ENCODE data around the gene KITLG.
"Not testable (repeated sequence)": the region's sequence is repeated elsewhere in the genome, so short reads cannot be mapped to it uniquely, and the experiment has no call there.

KITLG gene

GRCh38 chr12:88493636-88494035 is 86.6 kb downstream of the KITLG start:
- H3K4me3 ChIP-seq (ENCODE audit: low read length), result no peak overlapping the region
- no peak overlapping the region for H2AFZ ChIP-seq (ENCODE audit: low read depth, low read length)
- no peaks in the 10 kb centered on the region for H3K27me3 ChIP-seq (ENCODE audit: insufficient read depth, low read length)
- peaks cover 2% of the 10 kb centered on the region for H3K4me1 ChIP-seq (ENCODE audit: insufficient read depth, low read length)
- H3K36me3 ChIP-seq (ENCODE audit: insufficient read depth, low read length), result no peaks in the 10 kb centered on the region
- no peaks in the 10 kb centered on the region for H3K9me3 ChIP-seq (ENCODE audit: low read length)

- H3K9me3 ChIP-seq (ENCODE audit: low read length), result no peaks in the 10 kb centered on the region
- peaks cover 2% of the 10 kb centered on the region for H3K4me1 ChIP-seq (ENCODE audit: insufficient read depth, low read length)
- no peaks in the 10 kb centered on the region for H3K36me3 ChIP-seq (ENCODE audit: insufficient read depth, low read length)
- no peaks in the 10 kb centered on the region for H3K27me3 ChIP-seq (ENCODE audit: insufficient read depth, low read length)
- no peak overlapping the region for H2AFZ ChIP-seq (ENCODE audit: low read depth, low read length)
- H3K4me3 ChIP-seq (ENCODE audit: low read length), result no peak overlapping the region
Measured at GRCh38 chr12:88490425-88490824, 89.8 kb downstream of the KITLG start.

GRCh38 chr12:88472775-88473174 is 107.5 kb downstream of the KITLG start:
- no peaks in the 10 kb centered on the region for H3K9me3 ChIP-seq (ENCODE audit: low read length)
- H3K4me1 ChIP-seq (ENCODE audit: insufficient read depth, low read length), result peaks cover 6% of the 10 kb centered on the region
- H3K27me3 ChIP-seq (ENCODE audit: insufficient read depth, low read length), result no peaks in the 10 kb centered on the region
- no peak overlapping the region for H2AFZ ChIP-seq (ENCODE audit: low read depth, low read length)
- no peak overlapping the region for H3K4me3 ChIP-seq (ENCODE audit: low read length)
- H3K36me3 ChIP-seq (ENCODE audit: insufficient read depth, low read length), result no peaks in the 10 kb centered on the region

GRCh38 chr12:88472248-88472647 is 108.0 kb downstream of the KITLG start:
- Histone ChIP-seq H2AFZ (ENCODE audit: low read depth, low read length) (no peak overlapping the region), H3K4me1 (ENCODE audit: insufficient read depth, low read length) (peaks cover 6% of the 10 kb centered on the region)

GRCh38 chr12:88471331-88472045 is 108.8 kb downstream of the KITLG start:
- no peak overlapping the region for H3K4me3 ChIP-seq (ENCODE audit: low read length)
- H3K9me3 ChIP-seq (ENCODE audit: low read length), result peaks cover 2% of the 10 kb centered on the region
- H3K4me1 ChIP-seq (ENCODE audit: insufficient read depth, low read length), result peaks cover 6% of the 10 kb centered on the region
- H2AFZ ChIP-seq (ENCODE audit: low read depth, low read length), result no peak overlapping the region
- no peaks in the 10 kb centered on the region for H3K36me3 ChIP-seq (ENCODE audit: insufficient read depth, low read length)
- no peaks in the 10 kb centered on the region for H3K27me3 ChIP-seq (ENCODE audit: insufficient read depth, low read length)

More at GRCh38 chr12:88472248-88472647, 108.0 kb downstream of the KITLG start:
- H3K27me3 ChIP-seq (ENCODE audit: insufficient read depth, low read length), result no peaks in the 10 kb centered on the region
- no peak overlapping the region for H3K4me3 ChIP-seq (ENCODE audit: low read length)
- peaks cover 2% of the 10 kb centered on the region for H3K9me3 ChIP-seq (ENCODE audit: low read length)
- no peaks in the 10 kb centered on the region for H3K36me3 ChIP-seq (ENCODE audit: insufficient read depth, low read length)

- H3K27me3 ChIP-seq (ENCODE audit: insufficient read depth, low read length), result no peaks in the 10 kb centered on the region
Measured at GRCh38 chr12:88469154-88469553, 111.1 kb downstream of the KITLG start.

GRCh38 chr12:88468581-88468980 is 111.7 kb downstream of the KITLG start:
- Histone ChIP-seq H2AFZ (ENCODE audit: low read depth, low read length) (no peak overlapping the region), H3K9me3 (ENCODE audit: low read length) (peaks cover 2% of the 10 kb centered on the region), H3K4me3 (ENCODE audit: low read length) (no peak overlapping the region), H3K36me3 (ENCODE audit: insufficient read depth, low read length) (no peaks in the 10 kb centered on the region), H3K27me3 (ENCODE audit: insufficient read depth, low read length) (no peaks in the 10 kb centered on the region), H3K4me1 (ENCODE audit: insufficient read depth, low read length) (peaks cover 6% of the 10 kb centered on the region)

More at GRCh38 chr12:88469154-88469553, 111.1 kb downstream of the KITLG start:
- Histone ChIP-seq H3K9me3 (ENCODE audit: low read length) (peaks cover 2% of the 10 kb centered on the region), H3K4me3 (ENCODE audit: low read length) (no peak overlapping the region), H3K4me1 (ENCODE audit: insufficient read depth, low read length) (peaks cover 6% of the 10 kb centered on the region), H3K36me3 (ENCODE audit: insufficient read depth, low read length) (no peaks in the 10 kb centered on the region), H2AFZ (ENCODE audit: low read depth, low read length) (no peak overlapping the region)

GRCh38 chr12:88466708-88467107 is 113.6 kb downstream of the KITLG start:
- not testable (repeated sequence) for H3K27me3 ChIP-seq (ENCODE audit: insufficient read depth, low read length); H3K4me1 ChIP-seq (ENCODE audit: insufficient read depth, low read length); H2AFZ ChIP-seq (ENCODE audit: low read depth, low read length); H3K36me3 ChIP-seq (ENCODE audit: insufficient read depth, low read length); H3K4me3 ChIP-seq (ENCODE audit: low read length); H3K9me3 ChIP-seq (ENCODE audit: low read length)

GRCh38 chr12:88458327-88458726 is 121.9 kb downstream of the KITLG start:
- no peaks in the 10 kb centered on the region for H3K27me3 ChIP-seq (ENCODE audit: insufficient read depth, low read length)
- no peak overlapping the region for H2AFZ ChIP-seq (ENCODE audit: low read depth, low read length)
- H3K36me3 ChIP-seq (ENCODE audit: insufficient read depth, low read length), result no peaks in the 10 kb centered on the region
- no peaks in the 10 kb centered on the region for H3K9me3 ChIP-seq (ENCODE audit: low read length)
- H3K4me3 ChIP-seq (ENCODE audit: low read length), result no peak overlapping the region
- H3K4me1 ChIP-seq (ENCODE audit: insufficient read depth, low read length), result no peaks in the 10 kb centered on the region

- H2AFZ ChIP-seq (ENCODE audit: low read depth, low read length), result no peak overlapping the region
- no peaks in the 10 kb centered on the region for H3K9me3 ChIP-seq (ENCODE audit: low read length)
- H3K4me1 ChIP-seq (ENCODE audit: insufficient read depth, low read length), result peaks cover 5% of the 10 kb centered on the region
- H3K4me3 ChIP-seq (ENCODE audit: low read length), result no peak overlapping the region
- no peaks in the 10 kb centered on the region for H3K36me3 ChIP-seq (ENCODE audit: insufficient read depth, low read length)
- H3K27me3 ChIP-seq (ENCODE audit: insufficient read depth, low read length), result no peaks in the 10 kb centered on the region
Measured at GRCh38 chr12:88453323-88453722, 126.9 kb downstream of the KITLG start.

GRCh38 chr12:88451205-88451604 is 129.1 kb downstream of the KITLG start:
- peaks cover 8% of the 10 kb centered on the region for H3K4me1 ChIP-seq (ENCODE audit: insufficient read depth, low read length)
- H2AFZ ChIP-seq (ENCODE audit: low read depth, low read length), result no peak overlapping the region
- no peaks in the 10 kb centered on the region for H3K9me3 ChIP-seq (ENCODE audit: low read length)
- no peaks in the 10 kb centered on the region for H3K36me3 ChIP-seq (ENCODE audit: insufficient read depth, low read length)
- no peaks in the 10 kb centered on the region for H3K27me3 ChIP-seq (ENCODE audit: insufficient read depth, low read length)
- no peak overlapping the region for H3K4me3 ChIP-seq (ENCODE audit: low read length)

- Histone ChIP-seq H3K9me3 (ENCODE audit: low read length) (no peaks in the 10 kb centered on the region), H3K4me3 (ENCODE audit: low read length) (no peak overlapping the region), H3K27me3 (ENCODE audit: insufficient read depth, low read length) (no peaks in the 10 kb centered on the region), H3K4me1 (ENCODE audit: insufficient read depth, low read length) (peaks cover 8% of the 10 kb centered on the region), H3K36me3 (ENCODE audit: insufficient read depth, low read length) (no peaks in the 10 kb centered on the region), H2AFZ (ENCODE audit: low read depth, low read length) (no peak overlapping the region)
Measured at GRCh38 chr12:88450136-88450535, 130.1 kb downstream of the KITLG start.

- Histone ChIP-seq H3K4me1 (ENCODE audit: insufficient read depth, low read length) (peaks cover 8% of the 10 kb centered on the region), H2AFZ (ENCODE audit: low read depth, low read length) (peak overlapping the region; percentile 80), H3K4me3 (ENCODE audit: low read length) (no peak overlapping the region), H3K9me3 (ENCODE audit: low read length) (no peaks in the 10 kb centered on the region), H3K27me3 (ENCODE audit: insufficient read depth, low read length) (no peaks in the 10 kb centered on the region), H3K36me3 (ENCODE audit: insufficient read depth, low read length) (no peaks in the 10 kb centered on the region)
Measured at GRCh38 chr12:88448337-88448915, 131.8 kb downstream of the KITLG start.

Measured in neuron (in vitro differentiated cells).